KMS-11 (cell line): ENCODE data around the gene RIPOR3.

ENCODE experiments used
- H2AFZ ChIP-seq: fragments of 200-600 bp; sonication (generic); 2 replicates; pipeline ENCODE4 v1.6.1; 2016; ENCODE audit warnings: antibody characterized with exemption, mixed run types, low read depth
- H3K27ac ChIP-seq: fragments of 200-600 bp; sonication (generic); 2 replicates; pipeline ENCODE4 v1.6.1; 2016; ENCODE audit warnings: mild to moderate bottlenecking, mixed run types
- H3K27me3 ChIP-seq: fragments of 200-600 bp; sonication (generic); 2 replicates; pipeline ENCODE4 v1.6.1; 2017; ENCODE audit warnings: mild to moderate bottlenecking, low read depth, mixed run types, moderate library complexity; ENCODE audit not compliant: insufficient read depth
- H3K36me3 ChIP-seq: fragments of 200-600 bp; sonication (generic); 2 replicates; pipeline ENCODE4 v1.6.1; 2017; ENCODE audit warnings: mild to moderate bottlenecking, mixed run types; ENCODE audit not compliant: insufficient read depth
- H3K4me1 ChIP-seq: fragments of 200-600 bp; sonication (generic); 2 replicates; pipeline ENCODE4 v1.6.1; 2016; ENCODE audit warnings: mild to moderate bottlenecking, low read depth, mixed run types; ENCODE audit not compliant: poor library complexity, severe bottlenecking
- H3K4me2 ChIP-seq: fragments of 200-600 bp; sonication (generic); 2 replicates; pipeline ENCODE4 v1.7.0; 2016; ENCODE audit warnings: mild to moderate bottlenecking, mixed run types
- H3K4me3 ChIP-seq: fragments of 200-600 bp; sonication (generic); IDR thresholded peaks from 2 replicates; pipeline ENCODE4 v1.6.1; 2017; ENCODE audit warnings: low read depth, low read length, mixed read lengths; ENCODE audit not compliant: insufficient read depth
- H3K79me2 ChIP-seq: fragments of 200-600 bp; sonication (generic); 2 replicates; pipeline ENCODE4 v1.6.1; 2016; ENCODE audit warnings: low read depth, mixed run types; ENCODE audit not compliant: insufficient read depth
- H3K9ac ChIP-seq: fragments of 200-600 bp; sonication (generic); 2 replicates; pipeline ENCODE4 v1.6.1; 2016; ENCODE audit warnings: mild to moderate bottlenecking, mixed run types
- H4K20me1 ChIP-seq: fragments of 200-600 bp; sonication (generic); 2 replicates; pipeline ENCODE4 v1.6.1; 2016; ENCODE audit warnings: mild to moderate bottlenecking, mixed run types; ENCODE audit not compliant: insufficient read depth
- CTCF ChIP-seq: fragments of 200-600 bp; sonication (generic); conservative IDR thresholded peaks from 2 replicates; pipeline ENCODE4 v1.6.1; 2017; ENCODE audit warnings: low read depth, mild to moderate bottlenecking, antibody characterized with exemption, low read length, moderate library complexity, mixed read lengths

The RIPOR3 gene

GRCh38 chr20:50722424-50723155 is 31.2 kb upstream of the RIPOR3 start:
- no peak overlapping the region for H2AFZ ChIP-seq

DNA sequence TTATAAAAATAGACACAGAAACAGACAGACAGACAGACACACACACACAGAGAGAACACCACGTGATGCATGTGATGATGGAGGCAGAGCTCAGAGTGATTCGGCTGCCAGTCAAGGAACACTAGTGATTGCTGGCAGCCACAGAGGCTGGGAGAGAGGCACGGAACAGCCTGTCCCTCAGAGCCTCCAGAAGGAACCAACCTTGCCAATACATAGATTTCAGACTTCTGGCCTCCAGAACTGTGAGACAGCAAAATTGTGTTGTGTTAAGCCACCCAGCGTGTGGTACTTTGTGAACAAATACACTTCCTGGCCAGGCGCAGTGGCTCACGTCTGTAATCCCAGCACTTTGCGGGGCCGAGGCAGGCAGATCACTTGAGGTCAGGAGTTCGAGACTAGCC is 30.5 kb upstream of the RIPOR3 start:
- Histone ChIP-seq H3K36me3 (no peaks in the 10 kb centered on the region), H3K4me2 (no peak overlapping the region), H3K79me2 (no peaks in the 10 kb centered on the region), H2AFZ (no peak overlapping the region), H4K20me1 (no peaks in the 10 kb centered on the region), H3K9ac (no peak overlapping the region), H3K4me3 (no peak overlapping the region), H3K4me1 (no peaks in the 10 kb centered on the region), H3K27me3 (no peaks in the 10 kb centered on the region), H3K27ac (no peak overlapping the region)
- no peak for TF ChIP-seq CTCF

More at GRCh38 chr20:50722424-50723155, 31.2 kb upstream of the RIPOR3 start:
- Histone ChIP-seq H3K9ac (no peak overlapping the region), H3K27ac (no peak overlapping the region), H3K4me2 (no peak overlapping the region), H3K4me1 (no peaks in the 10 kb centered on the region), H3K27me3 (no peaks in the 10 kb centered on the region), H4K20me1 (no peaks in the 10 kb centered on the region), H3K79me2 (no peaks in the 10 kb centered on the region), H3K4me3 (no peak overlapping the region), H3K36me3 (no peaks in the 10 kb centered on the region)
- TF ChIP-seq CTCF, result no peak

DNA sequence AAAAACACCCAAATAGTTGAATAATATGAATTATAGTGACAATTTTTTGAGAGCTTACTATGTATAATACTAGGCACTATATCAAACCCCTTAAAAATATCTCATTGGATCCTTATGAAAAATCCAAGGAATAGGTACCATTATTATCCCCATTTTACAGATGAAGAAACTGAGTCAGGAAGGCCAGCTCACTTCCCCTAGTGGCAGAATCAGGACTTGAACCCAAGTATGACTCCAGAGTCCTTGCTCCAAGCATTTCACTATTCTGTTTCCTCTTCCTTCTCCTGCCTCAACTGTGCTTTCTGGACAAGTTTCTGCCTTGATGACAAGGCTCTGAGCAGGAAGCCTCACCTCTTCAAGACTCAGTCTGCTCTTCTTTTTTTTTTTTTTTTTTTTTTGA is 29.2 kb upstream of the RIPOR3 start:
- TF ChIP-seq CTCF, result no peak
- no peak overlapping the region for H3K4me2 ChIP-seq
- no peak overlapping the region for H2AFZ ChIP-seq
- H3K4me1 ChIP-seq, result no peaks in the 10 kb centered on the region
- H3K4me3 ChIP-seq, result no peak overlapping the region
- no peak overlapping the region for H3K27ac ChIP-seq
- no peaks in the 10 kb centered on the region for H4K20me1 ChIP-seq
- no peaks in the 10 kb centered on the region for H3K79me2 ChIP-seq
- no peaks in the 10 kb centered on the region for H3K36me3 ChIP-seq
- no peaks in the 10 kb centered on the region for H3K27me3 ChIP-seq
- no peak overlapping the region for H3K9ac ChIP-seq

GRCh38 chr20:50720026-50720425 is 28.7 kb upstream of the RIPOR3 start:
- Histone ChIP-seq H3K36me3 (no peaks in the 10 kb centered on the region), H3K79me2 (no peaks in the 10 kb centered on the region), H4K20me1 (no peaks in the 10 kb centered on the region), H3K27ac (no peak overlapping the region), H3K27me3 (no peaks in the 10 kb centered on the region), H3K9ac (no peak overlapping the region), H3K4me2 (no peak overlapping the region), H3K4me3 (no peak overlapping the region), H2AFZ (no peak overlapping the region), H3K4me1 (no peaks in the 10 kb centered on the region)
- no peak for TF ChIP-seq CTCF
